Right lobe of liver (tissue), 6 donors: ENCODE measurements around the gene EMX1. TPM values are rescaled to one million over a fixed set of nuclear protein-coding genes. Genes with fewer than 3 reads are reported as not detected.
A peak's percentile ranks its signal among the peaks of the same experiment; 100 is the strongest.

ENCODE experiments used
- ATAC-seq, 4 donors: fragments of 200-7000 bp; cut with Tn5 transposase; one replicate each; pipeline ENCODE4 v1.9.1; 2020; ENCODE audit warnings: mild to moderate bottlenecking in 4 of 4, moderate library complexity in 4 of 4
- DNase-seq, 3 donors: peaks; one replicate each; pipeline ENCODE4 v3.0.0-alpha.2; 2020
- H3K27ac ChIP-seq, 3 donors: fragments of 200-600 bp; one replicate each; pipeline ENCODE4 v1.8.0; 2022
- H3K27me3 ChIP-seq, 2 donors: fragments of 200-600 bp; one replicate each; pipeline ENCODE4 v1.8.0; 2022
- H3K36me3 ChIP-seq, 4 donors: fragments of 200-600 bp; sonication (generic) in 1 of 4; one replicate each; pipeline versions ENCODE4 v1.5.1 to v1.8.0; 2017 to 2022; ENCODE audit warnings: control low read depth in 1 of 4
- H3K4me1 ChIP-seq, 4 donors: fragments of 200-600 bp; sonication (generic) in 1 of 4; one replicate each; pipeline versions ENCODE4 v1.5.1 to v1.8.0; 2017 to 2022; ENCODE audit warnings: control low read depth in 1 of 4
- H3K4me3 ChIP-seq, 3 donors: fragments of 200-600 bp; one replicate each; pipeline ENCODE4 v1.8.0; 2022
- H3K9me3 ChIP-seq, 4 donors: fragments of 200-600 bp; sonication (generic) in 1 of 4; one replicate each; pipeline versions ENCODE4 v1.5.1 to v1.8.0; 2017 to 2022; ENCODE audit warnings: control low read depth in 1 of 4
- POLR2A ChIP-seq: fragments of 450-650 bp; IDR thresholded peaks from one replicate; pipeline ENCODE4 v1.6.1; 2017; ENCODE audit warnings: antibody characterized with exemption, mild to moderate bottlenecking
- WGBS: methylation state at CpG from one replicate; pipeline ENCODE4 v1.1.6; 2018; ENCODE audit warnings: low coverage, low lambda C conversion rate; ENCODE audit not compliant: insufficient coverage; ENCODE audit errors: missing lambda C conversion rate; 5-methylcytosine and 5-hydroxymethylcytosine counted together
- intact Hi-C, 2 donors: fragments of 100-400 bp; cut with DNase I; formaldehyde crosslinking; loops; one replicate each; pipeline versions ENCODE4 v1.11.2 to v1.14.1; 2022
- total RNA-seq, 6 experiments: library from RNA; depleted of rRNA in 2 of 6; stranded (reverse); fragments of >200 nt in 2 of 6; fragmentation: NEBNext Ultra II Directional in 3 of 6; extraction: Animal tissue kit (Norgen Biotek cat#: 25700) in 3 of 6; gene quantifications; one replicate each; pipeline versions ENCODE4 v1.1.0 to v1.2.4, GENCODE V29; 2016 to 2023
- TF ChIP-seq, protein P1 (sequence below), 4 donors: fragments of 200-600 bp in 3 of 4; fragments of 450-650 bp in 1 of 4; IDR thresholded peaks; one replicate each; pipeline versions ENCODE4 v1.5.1 to v1.8.0; 2016 to 2022; ENCODE audit warnings: antibody characterized with exemption in 4 of 4, mild to moderate bottlenecking in 2 of 4
- donor health status: DM: no; HTN: yes; CAD: no.
- donor health status: DM: no; HTN: no; CAD: no.
- donor health status: DM: no; HTN: no; CAD: no.
- donor health status: DM: no; HTN: yes; CAD: no.
- donor health status: DM: no; HTN: yes; CAD: no.

The EMX1 gene
- total RNA-seq, 6 experiments from 2014 or later = 0.25 to 0.49 (median 0.29) TPM; not detected in 3

DNA sequence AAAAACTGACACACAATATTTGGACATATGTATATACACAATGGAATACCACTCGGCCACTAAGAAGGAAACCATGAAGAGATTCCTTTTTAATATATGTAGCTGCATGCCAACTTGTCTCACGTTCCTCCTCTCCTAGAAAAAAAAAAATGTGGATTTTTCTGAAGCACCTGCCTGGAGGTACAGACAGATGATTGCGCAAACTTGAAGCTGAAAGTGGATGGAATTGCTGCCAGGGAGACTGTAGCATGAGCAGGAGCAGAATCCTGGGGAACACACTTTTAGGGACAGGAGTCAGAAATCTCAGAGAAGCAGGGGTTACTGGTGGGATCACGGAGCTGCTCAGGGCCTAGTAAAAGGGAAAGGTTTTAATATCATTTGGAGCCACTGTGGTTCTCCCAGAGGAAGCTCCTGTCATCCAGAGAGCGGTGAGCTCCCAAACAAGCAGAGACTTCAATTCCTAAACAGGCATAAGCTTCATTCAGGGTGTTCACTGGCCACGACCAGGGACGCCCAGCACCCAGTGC, 30.8 kb upstream of the EMX1 start:
- 65% methylated on average over 3 of the region's 7 CpGs for WGBS
- DNase-seq (no peak), ATAC-seq (no peak)
- H3K27me3 ChIP-seq = no peaks in the 10 kb centered on the region
- peak overlapping the region; percentile 69 to 81 (median 78) for H3K4me3 ChIP-seq
- no peaks in the 10 kb centered on the region for H3K9me3 ChIP-seq
- intact Hi-C loops = no loop called here
- peaks cover 0 to 6% (median 3%) of the 10 kb centered on the region in 4 donors for H3K36me3 ChIP-seq
- peak overlapping the region; percentile 93 to 99 (median 95) for H3K27ac ChIP-seq
- H3K4me1 ChIP-seq = peaks cover 0 to 31% (median 13%) of the 10 kb centered on the region in 4 donors
- TF ChIP-seq, protein P1, sequence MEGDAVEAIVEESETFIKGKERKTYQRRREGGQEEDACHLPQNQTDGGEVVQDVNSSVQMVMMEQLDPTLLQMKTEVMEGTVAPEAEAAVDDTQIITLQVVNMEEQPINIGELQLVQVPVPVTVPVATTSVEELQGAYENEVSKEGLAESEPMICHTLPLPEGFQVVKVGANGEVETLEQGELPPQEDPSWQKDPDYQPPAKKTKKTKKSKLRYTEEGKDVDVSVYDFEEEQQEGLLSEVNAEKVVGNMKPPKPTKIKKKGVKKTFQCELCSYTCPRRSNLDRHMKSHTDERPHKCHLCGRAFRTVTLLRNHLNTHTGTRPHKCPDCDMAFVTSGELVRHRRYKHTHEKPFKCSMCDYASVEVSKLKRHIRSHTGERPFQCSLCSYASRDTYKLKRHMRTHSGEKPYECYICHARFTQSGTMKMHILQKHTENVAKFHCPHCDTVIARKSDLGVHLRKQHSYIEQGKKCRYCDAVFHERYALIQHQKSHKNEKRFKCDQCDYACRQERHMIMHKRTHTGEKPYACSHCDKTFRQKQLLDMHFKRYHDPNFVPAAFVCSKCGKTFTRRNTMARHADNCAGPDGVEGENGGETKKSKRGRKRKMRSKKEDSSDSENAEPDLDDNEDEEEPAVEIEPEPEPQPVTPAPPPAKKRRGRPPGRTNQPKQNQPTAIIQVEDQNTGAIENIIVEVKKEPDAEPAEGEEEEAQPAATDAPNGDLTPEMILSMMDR (IDR thresholded peaks at IDR 0.05) = no peak
- no peak for TF ChIP-seq POLR2A

DNA sequence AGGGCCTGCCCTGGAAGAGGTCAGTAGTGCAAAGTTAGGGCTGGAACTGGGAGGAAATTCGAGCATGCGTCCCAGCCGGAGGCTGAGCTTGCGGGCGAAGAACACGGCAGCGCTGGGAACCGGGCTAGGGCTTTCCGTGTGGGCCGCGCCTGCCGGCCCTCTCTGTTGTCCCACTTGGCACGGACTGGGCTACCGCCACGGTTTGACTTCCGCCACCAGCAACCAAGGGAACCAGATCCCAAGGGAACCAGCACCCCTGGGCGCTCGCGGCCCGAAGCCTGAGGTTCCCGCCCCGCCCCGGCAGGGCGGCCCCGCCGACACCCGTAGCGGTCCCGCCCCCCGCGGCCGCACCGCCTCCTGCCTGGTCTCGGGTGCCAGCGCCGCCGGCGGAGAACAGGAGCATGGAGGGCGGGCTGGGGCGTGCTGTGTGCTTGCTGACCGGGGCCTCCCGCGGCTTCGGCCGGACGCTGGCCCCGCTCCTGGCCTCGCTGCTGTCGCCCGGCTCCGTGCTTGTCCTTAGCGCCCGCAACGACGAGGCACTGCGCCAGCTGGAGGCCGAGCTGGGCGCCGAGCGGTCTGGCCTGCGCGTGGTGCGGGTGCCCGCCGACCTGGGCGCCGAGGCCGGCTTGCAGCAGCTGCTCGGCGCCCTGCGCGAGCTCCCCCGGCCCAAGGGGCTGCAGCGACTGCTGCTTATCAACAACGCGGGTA, 30.1 kb upstream of the EMX1 start, which contains the start of gene SPR:
Gene SPR (plus strand): TSS at position 377 of the 708 bp plus-strand sequence. CDS start 25 bp downstream, at position 402.
- peak; percentile 85 to 95 (median 92) for ATAC-seq

DNA sequence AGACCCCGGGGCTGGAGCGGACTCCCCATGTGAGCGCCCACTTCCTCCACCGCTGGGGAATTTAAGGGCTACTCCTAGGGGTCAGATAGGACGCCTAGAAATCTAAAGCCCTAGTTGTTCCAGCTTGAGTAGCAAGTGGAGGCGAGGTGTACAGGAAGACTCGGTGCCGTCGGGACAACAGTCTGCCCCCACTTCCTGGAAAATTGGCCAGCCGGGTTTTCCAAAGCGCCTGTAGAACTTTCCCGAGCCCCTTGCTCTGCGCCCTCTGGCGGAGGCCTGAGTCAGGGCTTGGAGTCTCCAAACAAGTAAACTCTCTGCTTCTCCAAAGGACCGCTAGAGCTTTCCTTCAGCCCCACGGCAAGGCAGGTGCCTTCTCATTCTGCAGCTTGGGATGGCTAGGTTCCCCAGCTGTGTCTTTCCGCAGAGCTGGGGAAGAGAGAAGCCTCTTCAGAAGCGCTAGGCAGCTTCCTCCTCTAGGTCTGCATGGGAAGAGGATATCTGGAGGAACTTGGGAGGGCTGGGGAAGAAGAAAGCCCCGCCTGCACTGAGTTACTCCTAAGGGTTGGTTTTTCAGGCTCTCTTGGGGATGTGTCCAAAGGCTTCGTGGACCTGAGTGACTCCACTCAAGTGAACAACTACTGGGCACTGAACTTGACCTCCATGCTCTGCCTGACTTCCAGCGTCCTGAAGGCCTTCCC, 29.4 kb upstream of the EMX1 start:
- no peak for TF ChIP-seq POLR2A
- TF ChIP-seq, protein P1 (IDR thresholded peaks at IDR 0.05) = peak; percentile 76 to 96 (median 91)
- intact Hi-C loops = no loop called here
- peak overlapping the region; percentile 93 to 99 (median 95) for H3K27ac ChIP-seq
- H3K4me3 ChIP-seq = peak overlapping the region; percentile 69 to 81 (median 78)
- H3K9me3 ChIP-seq = no peaks in the 10 kb centered on the region
- ATAC-seq (peak; percentile 70 to 76 (median 72)), DNase-seq (peak; percentile 91 to 92 (median 92))
- WGBS = 7% methylated on average over 10 of the region's 21 CpGs
- no peaks in the 10 kb centered on the region for H3K27me3 ChIP-seq
- H3K4me1 ChIP-seq = peaks cover 0 to 31% (median 13%) of the 10 kb centered on the region in 4 donors
- H3K36me3 ChIP-seq = peaks cover 0 to 14% (median 4%) of the 10 kb centered on the region in 4 donors

More for the DNA sequence above, 30.1 kb upstream of the EMX1 start, which contains the start of gene SPR:
- peaks cover 0 to 31% (median 13%) of the 10 kb centered on the region in 4 donors for H3K4me1 ChIP-seq
- TF ChIP-seq, protein P1 (IDR thresholded peaks at IDR 0.05) = peak in 2 of 4 donors; percentile 4 to 7
- TF ChIP-seq POLR2A = peak; percentile 76
- no peaks in the 10 kb centered on the region for H3K9me3 ChIP-seq
- WGBS = no CpG with 5 or more reads among the region's 76 CpGs
- intact Hi-C loops = no loop called here
- DNase-seq = peak; percentile 91 to 94 (median 91)
- peaks cover 0 to 12% (median 4%) of the 10 kb centered on the region in 4 donors for H3K36me3 ChIP-seq
- peak within 1 kb of the TSS; percentile 93 to 99 (median 95) for H3K27ac ChIP-seq
- no peaks in the 10 kb centered on the region for H3K27me3 ChIP-seq
- peak within 1 kb of the TSS; percentile 69 to 81 (median 78) for H3K4me3 ChIP-seq

DNA sequence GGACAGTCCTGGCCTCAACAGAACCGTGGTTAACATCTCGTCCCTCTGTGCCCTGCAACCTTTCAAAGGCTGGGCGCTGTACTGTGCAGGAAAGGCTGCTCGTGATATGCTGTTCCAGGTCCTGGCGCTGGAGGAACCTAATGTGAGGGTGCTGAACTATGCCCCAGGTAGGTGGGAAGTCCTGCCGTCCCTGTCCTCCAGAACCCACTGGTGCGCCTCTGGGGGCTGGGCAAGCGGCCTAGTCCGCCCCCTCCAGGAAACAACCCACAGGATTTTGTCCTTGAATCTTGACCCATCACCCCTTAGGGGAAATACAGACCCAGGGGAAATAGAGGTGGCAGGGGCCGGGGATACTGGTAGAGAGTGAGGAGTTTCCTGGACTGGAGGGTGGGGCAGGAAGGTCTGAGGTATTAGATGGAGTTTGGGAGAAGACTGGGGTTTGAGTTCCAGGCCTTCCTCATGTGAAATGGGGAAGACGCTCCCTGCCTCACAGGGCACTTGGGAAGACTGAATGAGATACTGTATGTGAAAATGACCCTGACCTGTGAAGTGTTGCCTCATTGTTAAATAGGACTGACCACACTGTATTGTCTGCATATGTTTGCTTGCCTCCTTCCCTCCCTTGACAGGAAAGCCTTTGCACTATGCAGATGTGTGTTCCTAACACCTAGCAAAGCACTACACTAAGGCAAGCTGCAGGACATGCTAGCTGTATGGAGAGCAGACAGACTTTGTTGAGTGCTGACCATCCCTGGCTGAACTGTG, 28.7 kb upstream of the EMX1 start:
- 27% methylated on average over 9 of the region's 11 CpGs for WGBS

More for the DNA sequence above, 28.7 kb upstream of the EMX1 start:
- intact Hi-C loops = no loop called here
- ATAC-seq (peak in 1 of 4 donors; percentile 7), DNase-seq (peak in 1 of 3 donors; percentile 54)
- H3K4me3 ChIP-seq = peak overlapping the region; percentile 69 to 81 (median 78)
- peak overlapping the region in 2 of 3 donors; percentile 93 to 99 for H3K27ac ChIP-seq
- no peaks in the 10 kb centered on the region for H3K9me3 ChIP-seq
- peaks cover 0 to 14% (median 4%) of the 10 kb centered on the region in 4 donors for H3K36me3 ChIP-seq
- TF ChIP-seq, protein P1 (IDR thresholded peaks at IDR 0.05) = no peak
- no peak for TF ChIP-seq POLR2A
- no peaks in the 10 kb centered on the region for H3K27me3 ChIP-seq
- H3K4me1 ChIP-seq = peaks cover 0 to 31% (median 13%) of the 10 kb centered on the region in 4 donors
